DND-41 (cell line): Measurements from ENCODE around the gene ARID2.

Experiments
- EZH2 ChIP-seq: IDR thresholded peaks from 3 replicates; pipeline ENCODE4 v1.6.1; 2012; ENCODE audit warnings: borderline replicate concordance, low read depth, mild to moderate bottlenecking, moderate library complexity, low read length, inconsistent platforms; ENCODE audit not compliant: severe bottlenecking
- TF ChIP-seq, protein P1 (sequence below): IDR thresholded peaks from 2 replicates; pipeline ENCODE4 v1.5.1; 2012; ENCODE audit warnings: borderline replicate concordance, low read length, moderate library complexity, mild to moderate bottlenecking; ENCODE audit not compliant: poor library complexity, severe bottlenecking; ENCODE audit errors: extremely low read depth

DNA sequence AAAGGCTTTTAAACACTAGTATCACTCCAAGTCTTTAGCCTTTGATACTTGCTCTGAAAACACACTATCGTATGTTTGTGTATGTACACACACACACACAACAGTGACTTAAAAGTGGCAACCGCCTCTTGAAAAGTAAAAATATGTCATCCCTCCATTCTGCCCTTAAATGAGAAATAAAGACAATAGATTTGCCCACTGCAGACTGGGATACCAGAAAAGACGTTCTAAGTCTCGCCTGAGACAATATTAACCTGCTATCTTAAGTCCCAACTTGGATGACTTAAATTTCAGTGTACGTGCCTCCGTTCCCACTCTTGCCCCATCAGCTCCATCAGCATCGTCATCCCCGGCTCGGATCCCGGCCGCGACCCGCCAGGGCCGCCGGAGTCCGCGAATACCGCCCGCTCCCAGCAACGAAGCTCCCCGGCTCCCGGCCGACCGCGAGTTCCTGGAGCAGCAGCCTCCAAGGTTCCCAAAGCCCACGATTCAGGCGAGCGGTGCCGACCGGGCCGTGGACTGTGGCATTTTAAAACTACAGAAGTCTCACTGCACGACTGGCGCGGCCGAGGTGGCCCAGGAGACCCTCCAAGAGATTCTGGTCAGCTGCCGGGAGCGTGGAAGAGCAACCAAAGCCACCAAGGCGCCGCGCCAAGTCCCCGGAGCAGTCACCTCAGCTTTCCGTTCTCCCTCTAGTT is 2.8 kb upstream of the ARID2 start:
- TF ChIP-seq, protein P1, sequence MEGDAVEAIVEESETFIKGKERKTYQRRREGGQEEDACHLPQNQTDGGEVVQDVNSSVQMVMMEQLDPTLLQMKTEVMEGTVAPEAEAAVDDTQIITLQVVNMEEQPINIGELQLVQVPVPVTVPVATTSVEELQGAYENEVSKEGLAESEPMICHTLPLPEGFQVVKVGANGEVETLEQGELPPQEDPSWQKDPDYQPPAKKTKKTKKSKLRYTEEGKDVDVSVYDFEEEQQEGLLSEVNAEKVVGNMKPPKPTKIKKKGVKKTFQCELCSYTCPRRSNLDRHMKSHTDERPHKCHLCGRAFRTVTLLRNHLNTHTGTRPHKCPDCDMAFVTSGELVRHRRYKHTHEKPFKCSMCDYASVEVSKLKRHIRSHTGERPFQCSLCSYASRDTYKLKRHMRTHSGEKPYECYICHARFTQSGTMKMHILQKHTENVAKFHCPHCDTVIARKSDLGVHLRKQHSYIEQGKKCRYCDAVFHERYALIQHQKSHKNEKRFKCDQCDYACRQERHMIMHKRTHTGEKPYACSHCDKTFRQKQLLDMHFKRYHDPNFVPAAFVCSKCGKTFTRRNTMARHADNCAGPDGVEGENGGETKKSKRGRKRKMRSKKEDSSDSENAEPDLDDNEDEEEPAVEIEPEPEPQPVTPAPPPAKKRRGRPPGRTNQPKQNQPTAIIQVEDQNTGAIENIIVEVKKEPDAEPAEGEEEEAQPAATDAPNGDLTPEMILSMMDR, result no peak
- no peak for TF ChIP-seq EZH2
